Fibroblast of the aortic adventitia (primary cell): ENCODE results near the gene ITPK1. TPM values are rescaled to one million over a fixed set of nuclear protein-coding genes. Genes with fewer than 3 reads are reported as not detected.

ENCODE experiments used
- DNase-seq: peaks from one replicate; pipeline ENCODE4 v3.0.0-alpha.2; 2010; ENCODE audit warnings: low read depth
- H3K4me3 ChIP-seq: 2 replicates; pipeline ENCODE4 v1.5.1; 2011; ENCODE audit warnings: low read depth, mild to moderate bottlenecking, control low read depth, low read length, moderate library complexity
- total RNA-seq: library from RNA; depleted of rRNA; stranded (reverse); fragments of >200 nt; gene quantifications from 2 replicates; pipeline ENCODE4 v1.2.3, GENCODE V29; 2012; ENCODE audit warnings: low replicate concordance
- TF ChIP-seq, protein P1 (sequence below): IDR thresholded peaks from 2 replicates; pipeline ENCODE4 v1.5.1; 2011; ENCODE audit warnings: mild to moderate bottlenecking, low read length, control low read depth, inconsistent platforms; ENCODE audit not compliant: insufficient read depth

Gene ITPK1
- total RNA-seq, 1 donor, result 20.1 TPM

DNA sequence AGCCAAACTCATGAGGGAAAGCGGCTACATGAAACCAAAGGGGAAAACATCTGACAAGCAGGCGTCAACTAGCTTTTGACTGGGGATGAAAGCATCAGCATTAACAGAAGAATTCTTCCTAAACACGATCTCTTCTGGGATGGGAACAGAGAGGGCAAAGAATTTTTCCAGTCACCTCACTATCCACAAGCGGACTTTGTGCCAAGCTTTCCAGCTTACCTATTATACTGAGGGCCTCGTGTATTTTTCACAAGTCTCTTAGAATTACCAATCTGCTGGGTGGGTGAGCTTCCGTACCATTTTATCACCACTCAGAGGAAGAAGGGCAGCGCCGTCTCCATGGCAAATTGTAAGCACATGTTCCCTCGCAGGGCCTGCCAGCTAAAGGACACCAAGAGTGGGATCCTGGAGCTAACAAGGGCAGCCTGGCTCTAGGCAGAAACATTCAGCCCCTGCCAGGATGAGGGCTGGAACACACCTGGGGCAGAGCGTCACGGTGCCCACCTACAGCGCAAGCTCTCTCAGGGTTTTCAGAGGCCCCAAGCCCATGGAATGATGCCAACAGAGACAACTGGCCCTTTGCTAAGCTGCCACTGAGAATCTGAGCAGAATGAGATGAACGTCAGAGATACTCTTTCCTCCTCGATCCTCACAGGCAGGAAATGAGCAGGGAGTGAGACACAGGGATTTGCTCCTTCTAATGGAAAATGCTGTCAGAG lies 118.2 kb downstream of the ITPK1 start:
- no peak for DNase-seq
- TF ChIP-seq, protein P1, sequence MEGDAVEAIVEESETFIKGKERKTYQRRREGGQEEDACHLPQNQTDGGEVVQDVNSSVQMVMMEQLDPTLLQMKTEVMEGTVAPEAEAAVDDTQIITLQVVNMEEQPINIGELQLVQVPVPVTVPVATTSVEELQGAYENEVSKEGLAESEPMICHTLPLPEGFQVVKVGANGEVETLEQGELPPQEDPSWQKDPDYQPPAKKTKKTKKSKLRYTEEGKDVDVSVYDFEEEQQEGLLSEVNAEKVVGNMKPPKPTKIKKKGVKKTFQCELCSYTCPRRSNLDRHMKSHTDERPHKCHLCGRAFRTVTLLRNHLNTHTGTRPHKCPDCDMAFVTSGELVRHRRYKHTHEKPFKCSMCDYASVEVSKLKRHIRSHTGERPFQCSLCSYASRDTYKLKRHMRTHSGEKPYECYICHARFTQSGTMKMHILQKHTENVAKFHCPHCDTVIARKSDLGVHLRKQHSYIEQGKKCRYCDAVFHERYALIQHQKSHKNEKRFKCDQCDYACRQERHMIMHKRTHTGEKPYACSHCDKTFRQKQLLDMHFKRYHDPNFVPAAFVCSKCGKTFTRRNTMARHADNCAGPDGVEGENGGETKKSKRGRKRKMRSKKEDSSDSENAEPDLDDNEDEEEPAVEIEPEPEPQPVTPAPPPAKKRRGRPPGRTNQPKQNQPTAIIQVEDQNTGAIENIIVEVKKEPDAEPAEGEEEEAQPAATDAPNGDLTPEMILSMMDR, result no peak
- H3K4me3 ChIP-seq, result no peak overlapping the region

DNA sequence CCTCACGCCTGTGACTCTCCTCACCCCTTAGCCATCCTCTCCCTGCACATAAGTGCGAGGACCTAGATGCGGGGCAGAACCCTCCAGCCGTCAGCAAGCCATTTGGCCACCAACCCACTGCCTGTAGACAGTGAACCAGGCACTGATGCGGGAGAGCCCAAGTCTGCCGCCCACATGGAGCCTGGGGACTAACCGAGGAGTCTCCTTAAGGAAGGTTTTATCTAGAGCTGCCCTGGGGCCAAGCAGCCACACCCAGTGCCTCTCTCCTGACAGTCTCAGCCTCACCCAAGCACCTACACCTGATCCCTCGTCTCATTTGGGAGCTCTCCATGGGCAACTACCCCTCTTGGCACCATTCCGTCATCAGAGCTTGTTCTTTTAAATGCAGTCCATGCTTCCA lies 120.1 kb downstream of the ITPK1 start:
- DNase-seq, result no peak
- TF ChIP-seq, protein P1, result no peak
- no peak overlapping the region for H3K4me3 ChIP-seq

DNA sequence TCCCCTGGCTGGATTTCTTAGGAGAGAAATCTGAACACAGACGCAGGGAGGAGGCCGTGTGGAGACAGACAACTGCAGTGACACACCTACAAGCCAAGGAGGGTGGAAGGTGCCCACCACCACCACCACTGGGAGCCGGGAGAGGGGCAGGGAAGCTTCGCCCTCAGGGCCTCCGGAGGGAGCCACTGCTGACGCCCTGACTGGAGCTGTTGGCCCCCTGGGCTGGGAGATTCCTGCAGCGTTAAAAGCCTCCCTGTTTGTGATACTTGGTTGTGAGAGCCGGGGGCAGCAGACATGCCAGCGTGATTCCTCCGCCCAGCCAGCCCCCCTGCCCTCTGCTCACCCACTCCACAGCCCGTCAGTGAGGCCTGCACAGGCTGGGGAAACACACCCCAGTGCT lies 120.8 kb downstream of the ITPK1 start:
- H3K4me3 ChIP-seq, result no peak overlapping the region
- no peak for DNase-seq
- TF ChIP-seq, protein P1, result no peak

- H3K4me3 ChIP-seq, result no peak overlapping the region
- TF ChIP-seq, protein P1, result no peak
- DNase-seq, result no peak
These were observed 121.5 kb downstream of the ITPK1 start for GRCh38 chr14:92994131-92994676.

DNA sequence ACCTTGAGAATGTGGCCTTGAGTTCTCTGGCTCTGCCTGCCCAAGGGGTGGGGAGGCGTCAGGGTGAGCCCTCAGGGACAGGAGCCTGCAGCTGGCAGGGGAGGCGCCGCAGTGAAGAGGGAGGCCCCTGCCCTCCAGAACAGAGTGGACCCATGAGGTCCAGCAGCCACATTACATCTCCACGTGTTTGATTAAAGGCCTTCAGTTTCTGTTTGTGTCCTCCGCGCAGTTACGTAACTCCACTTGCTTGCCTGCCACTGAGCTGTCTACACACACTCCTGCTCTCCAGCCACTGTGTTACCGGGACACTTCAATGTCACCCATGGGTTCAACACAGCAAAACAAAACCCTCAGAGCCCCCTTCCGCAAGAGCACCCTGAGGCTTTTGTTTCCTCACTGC lies 122.4 kb downstream of the ITPK1 start:
- H3K4me3 ChIP-seq, result no peak overlapping the region
- TF ChIP-seq, protein P1, result no peak
- DNase-seq, result no peak

- DNase-seq, result no peak
- TF ChIP-seq, protein P1, result no peak
- H3K4me3 ChIP-seq, result no peak overlapping the region
These were observed 124.2 kb downstream of the ITPK1 start for GRCh38 chr14:92991536-92991935.
